A549 (cell line): ENCODE measurements around the gene NLRP4.

Source experiments
- BHLHE40 ChIP-seq: IDR thresholded peaks from 2 replicates; pipeline ENCODE4 v1.6.1; 2012; ENCODE audit warnings: low read depth, low read length, inconsistent platforms
- CEBPB ChIP-seq, 2 experiments: fragments of >200 bp in 1 of 2; sonication (Bioruptor Twin) in 1 of 2; formaldehyde crosslinking in 1 of 2; IDR thresholded peaks; 2 replicates each; pipeline ENCODE4 v1.6.1; 2012 to 2016
- EP300 ChIP-seq, 2 experiments: fragments of >200 bp; sonication (Bioruptor Twin); formaldehyde crosslinking; IDR thresholded peaks; 2 replicates in 1 of 2; 3 replicates in 1 of 2; pipeline ENCODE4 v1.6.1; 2016 to 2017
- JUN ChIP-seq, 2 experiments: fragments of >200 bp; sonication (Bioruptor Twin); formaldehyde crosslinking; IDR thresholded peaks; 2 replicates in 1 of 2; 3 replicates in 1 of 2; pipeline ENCODE4 v1.6.1; 2016 to 2017
- MYC ChIP-seq: IDR thresholded peaks from 2 replicates; pipeline ENCODE4 v1.6.1; 2012; ENCODE audit warnings: mild to moderate bottlenecking, inconsistent platforms, low read length, improper control_type of control experiment, borderline replicate concordance
- POLR2A ChIP-seq: IDR thresholded peaks from 2 replicates; pipeline ENCODE4 v1.6.1; 2012; ENCODE audit warnings: mild to moderate bottlenecking, low read length
- REST ChIP-seq: fragments of 200-600 bp; sonication (generic); IDR thresholded peaks from 2 replicates; pipeline ENCODE4 v1.6.1; 2016; ENCODE audit warnings: antibody characterized with exemption, mild to moderate bottlenecking, moderate library complexity
- SREBF2 ChIP-seq: fragments of 450-650 bp; IDR thresholded peaks from 2 replicates; pipeline ENCODE4 v1.6.1; 2014; ENCODE audit warnings: mild to moderate bottlenecking, moderate library complexity
- TF ChIP-seq, protein P1 (sequence below): fragments of >200 bp; sonication (Bioruptor Twin); formaldehyde crosslinking; IDR thresholded peaks from 3 replicates; pipeline ENCODE4 v1.5.1; 2016

DNA sequence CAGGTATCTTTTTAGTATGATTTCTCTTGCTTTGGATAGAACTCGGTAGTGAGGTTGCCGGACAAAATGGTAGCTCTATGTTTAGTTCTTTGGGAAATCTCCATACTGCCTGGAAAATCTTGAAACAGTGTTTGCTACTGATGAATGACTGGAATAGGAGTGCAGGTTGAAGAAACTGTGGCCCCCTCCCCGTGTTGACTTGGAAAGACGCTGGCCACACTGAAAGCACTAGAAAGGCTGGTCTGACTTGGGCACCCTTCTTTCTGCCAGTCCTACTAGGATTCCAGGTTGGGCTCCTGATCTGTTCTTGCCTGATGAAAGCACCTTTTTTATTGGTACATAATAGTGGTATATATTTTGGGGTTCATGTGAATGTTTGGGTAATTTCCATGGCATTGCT, 46.3 kb downstream of the NLRP4 start:
- TF ChIP-seq, protein P1, sequence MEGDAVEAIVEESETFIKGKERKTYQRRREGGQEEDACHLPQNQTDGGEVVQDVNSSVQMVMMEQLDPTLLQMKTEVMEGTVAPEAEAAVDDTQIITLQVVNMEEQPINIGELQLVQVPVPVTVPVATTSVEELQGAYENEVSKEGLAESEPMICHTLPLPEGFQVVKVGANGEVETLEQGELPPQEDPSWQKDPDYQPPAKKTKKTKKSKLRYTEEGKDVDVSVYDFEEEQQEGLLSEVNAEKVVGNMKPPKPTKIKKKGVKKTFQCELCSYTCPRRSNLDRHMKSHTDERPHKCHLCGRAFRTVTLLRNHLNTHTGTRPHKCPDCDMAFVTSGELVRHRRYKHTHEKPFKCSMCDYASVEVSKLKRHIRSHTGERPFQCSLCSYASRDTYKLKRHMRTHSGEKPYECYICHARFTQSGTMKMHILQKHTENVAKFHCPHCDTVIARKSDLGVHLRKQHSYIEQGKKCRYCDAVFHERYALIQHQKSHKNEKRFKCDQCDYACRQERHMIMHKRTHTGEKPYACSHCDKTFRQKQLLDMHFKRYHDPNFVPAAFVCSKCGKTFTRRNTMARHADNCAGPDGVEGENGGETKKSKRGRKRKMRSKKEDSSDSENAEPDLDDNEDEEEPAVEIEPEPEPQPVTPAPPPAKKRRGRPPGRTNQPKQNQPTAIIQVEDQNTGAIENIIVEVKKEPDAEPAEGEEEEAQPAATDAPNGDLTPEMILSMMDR, result no peak
- no peak for TF ChIP-seq POLR2A
- no peak for TF ChIP-seq CEBPB (IDR thresholded peaks at IDR 0.05)
- TF ChIP-seq BHLHE40, result no peak
- TF ChIP-seq REST, result no peak
- no peak for TF ChIP-seq JUN (IDR thresholded peaks at IDR 0.05)
- no peak for TF ChIP-seq SREBF2
- no peak for TF ChIP-seq EP300 (IDR thresholded peaks at IDR 0.05)
- no peak for TF ChIP-seq MYC
